AG04450 (cell line): ENCODE results near the gene CASQ1. TPM values are rescaled to one million over a fixed set of nuclear protein-coding genes. Genes with fewer than 3 reads are reported as not detected.

Experiments
- CTCF ChIA-PET: fragments of 300-600, 350-600 bp; formaldehyde crosslinking; extraction: SDS; loops from one replicate; lab custom pipeline; 2022; ENCODE audit warnings: antibody characterized with exemption, inconsistent platforms; lab: Charles Lee
- POLR2A ChIA-PET: fragments of 350-600 bp; formaldehyde crosslinking; extraction: SDS; loops from one replicate; lab custom pipeline; 2021; ENCODE audit warnings: antibody characterized with exemption, inconsistent platforms; lab: Yijun Ruan, JAX
- DNase-seq: peaks from one replicate; pipeline ENCODE4 v3.0.0-alpha.2; 2011; ENCODE audit warnings: low read depth, low spot score
- H3K27ac ChIP-seq: one replicate; pipeline ENCODE4 v1.5.1; 2012; ENCODE audit warnings: low read depth, low read length, control low read depth
- H3K27me3 ChIP-seq: one replicate; pipeline ENCODE4 v1.6.0; 2012; ENCODE audit warnings: low read length; ENCODE audit not compliant: control insufficient read depth, insufficient read depth
- H3K4me3 ChIP-seq: 2 replicates; pipeline ENCODE4 v1.5.1; 2011; ENCODE audit warnings: mild to moderate bottlenecking, low read depth, low read length, control low read depth
- H3K9me3 ChIP-seq: 2 replicates; pipeline ENCODE4 v1.5.1; 2012; ENCODE audit warnings: low read length; ENCODE audit not compliant: control insufficient read depth, insufficient read depth
- CTCF ChIP-seq: IDR thresholded peaks from 2 replicates; pipeline ENCODE4 v1.5.1; 2011; ENCODE audit warnings: low read depth, low read length, control low read depth, inconsistent platforms
- polyA plus RNA-seq: library from polyadenylated mRNA; depleted of rRNA; stranded (reverse); fragments of >200 nt; gene quantifications from 2 replicates; pipeline ENCODE4 v1.2.3, GENCODE V29; 2011

CASQ1 gene
- polyA plus RNA-seq, 1 experiment: 0.17 TPM

GRCh38 chr1:160188341-160188740, 2.0 kb upstream of the CASQ1 start:
- Histone ChIP-seq H3K27ac (no peak overlapping the region), H3K4me3 (no peak overlapping the region), H3K9me3 (no peaks in the 10 kb centered on the region), H3K27me3 (peaks cover 4% of the 10 kb centered on the region)
- ChIA-PET CTCF (interaction anchor here (1.0 to 5.4 kb wide), 2 partner anchors 63 to 103 kb away, joined by 4 to 147 read pairs; no protein-coding TSS in a partner anchor), POLR2A (no interaction called here)
- no peak for TF ChIP-seq CTCF
- DNase-seq: no peak

- POLR2A ChIA-PET: no interaction called here
Observed at GRCh38 chr1:160191756-160192155, 1.4 kb downstream of the CASQ1 start.

GRCh38 chr1:160192234-160192633, 1.9 kb downstream of the CASQ1 start:
- POLR2A ChIA-PET: no interaction called here
- Histone ChIP-seq H3K9me3 (no peaks in the 10 kb centered on the region), H3K4me3 (no peak overlapping the region), H3K27me3 (peaks cover 10% of the 10 kb centered on the region), H3K27ac (no peak overlapping the region)
- CTCF ChIA-PET: interaction anchor here (1.3 to 5.4 kb wide), 14 partner anchors 13 to 184 kb away, joined by 3 to 258 read pairs (median 16); partner anchors contain the start of gene PEA15
- DNase-seq: no peak
- no peak for TF ChIP-seq CTCF

More at GRCh38 chr1:160191756-160192155, 1.4 kb downstream of the CASQ1 start:
- no peak for TF ChIP-seq CTCF
- H3K9me3 ChIP-seq: no peaks in the 10 kb centered on the region
- no peak for DNase-seq
- H3K27me3 ChIP-seq: peaks cover 13% of the 10 kb centered on the region
- no peak overlapping the region for H3K27ac ChIP-seq
- no peak overlapping the region for H3K4me3 ChIP-seq
- CTCF ChIA-PET: interaction anchor here (0.7 to 5.4 kb wide), 13 partner anchors 13 to 185 kb away, joined by 3 to 258 read pairs (median 20); partner anchors contain the start of gene PEA15

- ChIA-PET CTCF (interaction anchor here (0.6 to 5.4 kb wide), 83 partner anchors 11 to 277 kb away, joined by 3 to 258 read pairs (median 5); partner anchors contain the start of genes DCAF8, IGSF8, PEA15 and PEX19), POLR2A (interaction anchor here (0.6 to 1.0 kb wide), 5 partner anchors 26 to 98 kb away, joined by 3 to 9 read pairs (median 3); no protein-coding TSS in a partner anchor)
- TF ChIP-seq CTCF: peak; percentile 99
- no peak overlapping the region for H3K4me3 ChIP-seq
- DNase-seq: peak; percentile 78
- H3K27ac ChIP-seq: no peak overlapping the region
- H3K9me3 ChIP-seq: no peaks in the 10 kb centered on the region
- H3K27me3 ChIP-seq: peaks cover 8% of the 10 kb centered on the region
Observed at GRCh38 chr1:160193091-160193819, 2.9 kb downstream of the CASQ1 start.
